ENCODE measurements around the gene FRYL. TPM values are rescaled to one million over a fixed set of nuclear protein-coding genes. Genes with fewer than 3 reads are reported as not detected.

FRYL gene
- total RNA-seq, 2 donors from 2014 or later: 29.8 to 35.1 TPM

DNA sequence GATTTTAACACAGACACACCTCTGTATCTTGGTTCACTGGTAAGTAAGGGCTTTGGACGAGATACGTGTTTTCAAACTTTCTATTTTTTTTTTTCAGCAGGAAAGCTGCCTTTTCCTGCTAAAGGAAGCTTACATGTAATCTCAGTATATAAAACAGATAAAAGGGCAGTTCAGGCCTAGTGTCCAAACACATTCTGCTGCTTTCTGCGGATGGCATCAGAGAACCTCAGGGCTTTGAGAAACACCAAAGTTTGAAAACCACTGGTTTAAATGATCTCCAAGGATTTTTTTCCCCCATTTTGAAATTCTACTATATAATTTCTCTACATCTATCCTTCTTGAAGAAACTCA, 214.1 kb downstream of the FRYL start:
- no peaks in the 10 kb centered on the region for H3K27me3 ChIP-seq
- H3K4me1 ChIP-seq: no peaks in the 10 kb centered on the region
- no peak overlapping the region for H3K27ac ChIP-seq
- H3K4me3 ChIP-seq: no peak overlapping the region
- DNase-seq (ENCODE audit: low spot score): no peak
- peaks cover 65% of the 10 kb centered on the region for H3K36me3 ChIP-seq
- H3K9me3 ChIP-seq: no peaks in the 10 kb centered on the region
- TF ChIP-seq, protein P1, sequence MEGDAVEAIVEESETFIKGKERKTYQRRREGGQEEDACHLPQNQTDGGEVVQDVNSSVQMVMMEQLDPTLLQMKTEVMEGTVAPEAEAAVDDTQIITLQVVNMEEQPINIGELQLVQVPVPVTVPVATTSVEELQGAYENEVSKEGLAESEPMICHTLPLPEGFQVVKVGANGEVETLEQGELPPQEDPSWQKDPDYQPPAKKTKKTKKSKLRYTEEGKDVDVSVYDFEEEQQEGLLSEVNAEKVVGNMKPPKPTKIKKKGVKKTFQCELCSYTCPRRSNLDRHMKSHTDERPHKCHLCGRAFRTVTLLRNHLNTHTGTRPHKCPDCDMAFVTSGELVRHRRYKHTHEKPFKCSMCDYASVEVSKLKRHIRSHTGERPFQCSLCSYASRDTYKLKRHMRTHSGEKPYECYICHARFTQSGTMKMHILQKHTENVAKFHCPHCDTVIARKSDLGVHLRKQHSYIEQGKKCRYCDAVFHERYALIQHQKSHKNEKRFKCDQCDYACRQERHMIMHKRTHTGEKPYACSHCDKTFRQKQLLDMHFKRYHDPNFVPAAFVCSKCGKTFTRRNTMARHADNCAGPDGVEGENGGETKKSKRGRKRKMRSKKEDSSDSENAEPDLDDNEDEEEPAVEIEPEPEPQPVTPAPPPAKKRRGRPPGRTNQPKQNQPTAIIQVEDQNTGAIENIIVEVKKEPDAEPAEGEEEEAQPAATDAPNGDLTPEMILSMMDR (IDR thresholded peaks at IDR 0.05): no peak

DNA sequence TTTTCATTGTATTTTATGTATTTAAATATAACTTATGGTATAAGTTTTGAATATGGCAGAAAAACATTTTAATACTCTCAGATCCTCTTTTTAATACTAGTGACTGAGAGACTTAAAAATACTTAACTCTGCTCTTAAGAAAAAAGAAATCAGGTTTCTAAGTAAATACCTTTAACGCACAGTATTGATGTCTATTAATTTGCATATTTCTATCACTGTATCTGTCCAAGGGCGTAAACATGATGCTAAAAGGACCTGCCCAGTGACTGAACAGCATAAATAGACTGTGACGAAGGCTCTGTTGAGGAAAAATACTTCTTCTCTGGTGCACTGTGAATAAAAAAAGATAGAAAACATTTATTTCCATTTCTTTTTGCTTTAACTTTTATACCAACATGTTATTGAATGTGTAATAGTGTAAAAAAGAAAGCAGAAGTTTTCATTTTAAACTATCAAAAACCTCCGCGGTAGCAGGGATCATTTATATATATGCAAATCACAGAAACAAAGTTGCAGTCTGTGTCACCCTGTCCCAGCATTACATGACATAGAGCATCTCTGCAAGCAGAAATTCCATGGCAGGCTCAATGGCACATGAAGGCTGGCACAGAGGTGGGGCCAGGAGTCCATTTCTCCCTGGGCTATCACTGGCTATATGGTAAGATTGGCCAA, 214.6 kb downstream of the FRYL start:
- H3K4me1 ChIP-seq: no peaks in the 10 kb centered on the region
- DNase-seq (ENCODE audit: low spot score): no peak
- H3K27me3 ChIP-seq: no peaks in the 10 kb centered on the region
- TF ChIP-seq, protein P1 (IDR thresholded peaks at IDR 0.05): no peak
- no peak overlapping the region for H3K27ac ChIP-seq
- H3K36me3 ChIP-seq: peaks cover 65% of the 10 kb centered on the region
- no peaks in the 10 kb centered on the region for H3K9me3 ChIP-seq
- no peak overlapping the region for H3K4me3 ChIP-seq

DNA sequence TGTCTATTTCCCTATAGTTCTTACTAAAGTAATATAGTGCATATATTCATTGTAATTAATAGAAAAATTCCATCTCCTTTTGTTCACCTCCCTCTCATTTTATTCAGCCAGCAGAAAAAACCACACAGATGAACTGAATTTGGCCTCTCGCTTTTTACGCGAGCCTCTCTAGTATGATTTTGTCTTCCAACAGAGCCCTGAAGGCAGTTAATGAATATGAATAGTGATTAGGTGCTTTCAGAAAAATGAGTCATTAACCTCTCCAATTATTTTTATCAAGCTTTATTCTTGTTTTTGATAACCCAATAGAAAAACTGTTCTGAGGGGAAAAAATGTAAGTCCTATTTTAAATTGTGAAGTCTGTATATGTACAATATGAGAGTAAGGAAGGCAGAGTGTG, 215.9 kb downstream of the FRYL start:
- DNase-seq (ENCODE audit: low spot score): no peak
- Histone ChIP-seq H3K36me3 (peaks cover 66% of the 10 kb centered on the region), H3K4me3 (no peak overlapping the region), H3K27ac (no peak overlapping the region), H3K4me1 (no peaks in the 10 kb centered on the region), H3K9me3 (no peaks in the 10 kb centered on the region), H3K27me3 (no peaks in the 10 kb centered on the region)
- TF ChIP-seq, protein P1 (IDR thresholded peaks at IDR 0.05): no peak

DNA sequence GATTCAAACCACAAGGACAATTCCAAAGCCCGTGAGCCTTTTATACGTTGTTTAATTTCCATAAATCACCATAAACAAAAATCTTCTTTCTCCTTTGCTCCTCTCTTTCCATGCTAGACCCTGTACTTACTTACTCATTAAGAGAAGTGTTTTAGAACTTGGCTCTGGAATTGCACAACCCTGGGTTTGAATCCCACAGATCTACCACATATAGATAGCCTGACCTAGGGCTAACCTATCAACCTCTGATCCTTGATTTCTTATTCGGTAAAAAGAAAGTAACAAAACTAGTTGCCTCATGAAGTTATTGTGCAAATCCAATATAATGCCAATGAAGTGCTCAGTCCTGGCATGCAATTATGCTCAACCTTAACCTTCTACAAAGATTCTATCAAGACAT, 221.3 kb downstream of the FRYL start:
- H3K9me3 ChIP-seq: no peaks in the 10 kb centered on the region
- peaks cover 67% of the 10 kb centered on the region for H3K36me3 ChIP-seq

DNA sequence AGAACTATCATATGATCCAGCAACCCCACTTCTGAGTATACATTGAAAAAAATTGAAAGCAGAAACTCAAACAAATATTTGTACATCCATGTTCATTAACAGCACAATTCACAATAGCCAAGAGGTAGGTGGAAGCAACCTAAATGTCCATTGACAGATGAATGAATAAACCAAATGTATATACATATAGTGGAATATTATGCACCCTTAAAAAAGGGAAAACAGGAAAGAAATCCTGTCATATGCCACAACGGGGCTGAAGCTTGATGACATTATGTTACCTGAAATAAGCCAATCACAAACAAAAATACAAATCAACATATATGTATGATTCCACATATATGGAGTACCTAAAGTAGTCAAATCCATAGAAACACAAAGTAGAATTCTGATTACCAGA, 222.1 kb downstream of the FRYL start:
- no peaks in the 10 kb centered on the region for H3K9me3 ChIP-seq
- H3K36me3 ChIP-seq: peaks cover 64% of the 10 kb centered on the region
- H3K27me3 ChIP-seq: no peaks in the 10 kb centered on the region
- no peak overlapping the region for H3K4me3 ChIP-seq
- DNase-seq (ENCODE audit: low spot score): no peak
- no peak overlapping the region for H3K27ac ChIP-seq
- TF ChIP-seq, protein P1 (IDR thresholded peaks at IDR 0.05): no peak
- H3K4me1 ChIP-seq: no peaks in the 10 kb centered on the region

More for the DNA sequence above, 221.3 kb downstream of the FRYL start:
- TF ChIP-seq, protein P1 (IDR thresholded peaks at IDR 0.05): no peak
- Histone ChIP-seq H3K27ac (no peak overlapping the region), H3K27me3 (no peaks in the 10 kb centered on the region), H3K4me3 (no peak overlapping the region), H3K4me1 (no peaks in the 10 kb centered on the region)
- DNase-seq (ENCODE audit: low spot score): no peak

DNA sequence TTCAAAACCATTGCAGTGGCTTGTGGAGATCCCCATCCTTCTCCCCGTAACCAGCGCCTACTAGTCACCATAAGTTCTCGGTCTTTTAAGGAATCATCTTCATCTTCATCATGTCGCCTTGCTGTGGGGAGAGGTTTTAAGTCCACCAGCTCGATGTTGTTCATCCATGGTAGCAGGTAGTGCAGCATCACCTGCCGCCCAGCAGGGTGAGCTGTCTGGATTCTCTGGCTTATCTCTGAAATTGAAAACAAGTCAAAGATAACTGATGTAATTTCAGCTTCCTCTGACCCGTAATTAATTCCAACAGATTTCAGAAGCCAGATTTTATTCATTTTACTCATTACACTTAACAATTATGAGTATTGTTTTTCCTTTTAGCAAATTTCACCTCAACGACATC, 222.6 kb downstream of the FRYL start:
- H3K36me3 ChIP-seq: peaks cover 66% of the 10 kb centered on the region
- no peak overlapping the region for H3K27ac ChIP-seq
- H3K27me3 ChIP-seq: no peaks in the 10 kb centered on the region
- DNase-seq (ENCODE audit: low spot score): no peak
- H3K4me1 ChIP-seq: no peaks in the 10 kb centered on the region
- TF ChIP-seq, protein P1 (IDR thresholded peaks at IDR 0.05): no peak
- no peaks in the 10 kb centered on the region for H3K9me3 ChIP-seq
- H3K4me3 ChIP-seq: no peak overlapping the region
